GM18498 (cell line): ENCODE measurements around the gene KRTAP6-2.

Experiments used
- ATAC-seq: cut with Tn5 transposase; IDR thresholded peaks from one replicate; pipeline ENCODE4 v1.9.1; 2021; ENCODE audit warnings: mild to moderate bottlenecking, moderate library complexity; ENCODE audit not compliant: unreplicated experiment

Gene KRTAP6-2, protein sequence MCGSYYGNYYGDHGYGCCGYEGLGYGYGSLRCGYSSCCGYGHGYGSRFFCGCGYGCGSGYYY

DNA sequence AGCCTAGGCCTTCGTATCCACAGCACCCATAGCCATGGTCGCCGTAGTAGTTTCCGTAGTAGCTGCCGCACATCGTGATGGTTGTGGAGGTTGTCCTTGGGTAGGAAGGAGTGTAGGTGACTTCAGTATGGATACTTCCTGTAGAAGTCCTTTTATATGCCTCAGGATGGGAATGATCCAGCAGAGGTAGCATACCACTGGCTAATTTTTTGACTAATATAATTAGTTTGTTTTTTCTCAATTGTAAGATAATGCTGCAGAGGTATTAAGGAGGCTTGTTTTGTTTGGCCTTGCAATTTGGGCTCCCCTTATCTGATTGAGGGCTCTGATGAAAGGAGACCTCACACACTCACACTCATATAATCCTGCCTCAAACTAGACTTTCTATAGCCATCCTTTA, at the start of gene KRTAP6-2:
Gene KRTAP6-2, minus strand, starts transcription at position 101 of the 400 bp plus-strand sequence. Its CDS starts 28 bp downstream, at position 73.
- no peak for ATAC-seq

DNA sequence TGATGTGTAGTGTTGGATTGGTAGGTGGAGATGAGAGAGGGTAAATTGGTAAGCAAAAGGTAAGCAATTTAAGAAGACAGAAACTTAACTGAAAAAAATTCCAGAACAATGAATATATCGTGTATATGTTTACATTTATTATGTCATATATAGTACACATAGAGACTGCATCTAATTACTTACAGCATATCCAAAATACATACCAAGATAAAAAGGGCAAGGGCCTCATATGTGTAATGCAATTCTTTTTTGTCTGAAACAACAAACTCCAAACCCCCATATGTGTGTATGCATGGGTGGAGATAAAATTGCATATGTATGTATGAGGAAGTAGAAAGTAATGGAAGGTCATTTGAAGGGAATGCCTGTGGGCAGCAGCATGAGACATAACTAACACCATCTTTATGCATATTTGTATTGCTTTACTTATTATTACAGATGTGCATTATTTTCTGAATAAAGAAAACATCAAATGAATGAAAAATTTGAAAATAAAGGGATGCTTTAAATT, 48.3 kb upstream of the KRTAP6-2 start:
- no peak for ATAC-seq

DNA sequence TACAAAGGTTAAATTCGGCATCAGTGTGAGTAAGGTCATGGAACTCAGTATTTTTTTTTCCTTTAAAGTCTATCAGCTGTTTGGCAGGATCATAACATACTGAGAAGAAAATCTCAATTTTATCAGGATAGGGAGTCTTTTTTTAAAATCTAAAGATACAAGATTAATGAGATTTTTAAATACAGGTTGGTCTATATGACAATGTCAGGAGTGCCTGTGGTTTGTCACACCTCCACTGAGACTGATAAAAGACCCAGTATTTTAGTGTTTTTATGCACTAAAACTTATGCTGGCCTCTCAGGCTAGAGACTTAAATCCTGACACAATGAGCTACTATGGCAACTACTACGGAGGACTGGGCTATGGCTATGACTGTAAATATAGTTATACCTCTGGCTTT, 43.9 kb upstream of the KRTAP6-2 start, which contains the start of gene KRTAP20-3:
Gene KRTAP20-3, plus strand, starts transcription at position 301 of the 400 bp plus-strand sequence.
- no peak for ATAC-seq

DNA sequence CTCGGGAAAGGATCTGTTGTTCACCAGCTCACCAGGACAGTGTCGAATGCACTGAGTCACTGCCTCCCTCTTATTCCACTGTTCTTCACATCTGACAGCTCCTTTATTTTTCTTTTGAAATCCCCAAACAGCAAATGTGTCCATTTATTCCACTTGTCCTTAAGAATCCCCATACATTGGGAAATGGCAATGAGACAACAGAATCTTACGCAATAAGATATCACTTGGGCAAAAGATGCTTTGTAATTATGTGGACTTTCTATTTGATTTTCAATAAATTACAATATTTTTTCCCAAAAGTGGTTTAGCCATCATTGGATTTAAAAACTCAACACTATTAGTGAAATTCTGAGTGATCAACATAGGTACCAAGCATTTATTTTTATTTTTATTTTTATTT, 40.0 kb upstream of the KRTAP6-2 start:
- no peak for ATAC-seq

DNA sequence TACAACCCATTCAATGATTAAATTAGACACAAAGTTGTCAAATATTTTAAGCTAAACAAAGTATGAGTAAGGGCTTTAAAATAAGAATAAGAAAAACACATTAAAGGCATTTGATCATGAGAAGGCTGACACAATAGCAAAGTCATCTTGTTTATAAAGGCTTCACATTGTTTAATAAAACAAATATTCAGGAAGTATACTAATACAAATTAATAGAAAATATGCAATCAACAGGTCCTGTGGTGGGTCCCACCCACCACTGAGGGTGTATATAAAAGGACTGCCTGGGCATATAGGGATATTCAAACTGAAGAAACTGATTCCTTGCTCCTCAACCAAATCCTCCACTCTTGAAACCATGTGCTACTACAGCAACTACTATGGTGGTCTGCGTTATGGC, 36.2 kb upstream of the KRTAP6-2 start, which contains the start of gene KRTAP20-2:
Gene KRTAP20-2, plus strand, starts transcription at position 301 of the 400 bp plus-strand sequence. Its CDS starts 58 bp downstream, at position 359.
- no peak for ATAC-seq

DNA sequence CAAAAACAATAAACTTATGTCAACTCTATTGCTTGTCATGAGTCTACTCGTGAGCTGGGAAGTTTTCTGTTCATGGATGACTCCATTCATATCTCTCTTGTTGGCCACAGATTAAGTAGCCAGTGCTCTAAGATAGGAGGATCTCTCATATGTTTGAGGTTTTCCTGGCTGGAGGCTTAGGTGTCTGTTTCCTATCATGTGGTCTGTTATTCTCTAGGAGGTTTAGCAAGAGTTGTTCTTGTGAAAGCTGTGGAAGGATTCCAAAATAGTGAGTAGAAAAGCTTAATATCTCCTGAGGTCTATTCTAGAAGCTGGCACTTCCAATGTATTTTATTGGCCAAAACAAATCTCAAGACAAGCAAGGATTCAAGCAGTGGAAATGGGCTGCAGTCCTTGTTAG, 30.5 kb upstream of the KRTAP6-2 start:
- ATAC-seq, result no peak

DNA sequence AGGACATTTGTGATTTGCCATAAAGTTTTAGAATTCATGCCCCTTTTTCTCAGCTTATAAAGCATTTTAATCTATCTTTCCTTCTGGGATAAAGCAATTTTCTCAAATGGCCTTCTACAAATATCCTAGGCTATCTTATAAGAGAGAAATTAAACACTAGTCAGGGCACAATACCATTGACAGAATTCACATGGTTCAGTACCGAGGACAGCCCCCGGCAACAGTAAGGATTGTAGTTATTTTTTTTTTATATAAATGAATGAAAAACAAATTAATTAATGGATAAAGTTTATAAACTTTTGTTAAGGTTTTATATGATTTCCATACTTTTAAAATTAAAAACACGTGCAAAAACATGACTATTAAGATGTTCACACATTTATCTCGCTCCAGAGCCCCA, 29.4 kb upstream of the KRTAP6-2 start:
- no peak for ATAC-seq

DNA sequence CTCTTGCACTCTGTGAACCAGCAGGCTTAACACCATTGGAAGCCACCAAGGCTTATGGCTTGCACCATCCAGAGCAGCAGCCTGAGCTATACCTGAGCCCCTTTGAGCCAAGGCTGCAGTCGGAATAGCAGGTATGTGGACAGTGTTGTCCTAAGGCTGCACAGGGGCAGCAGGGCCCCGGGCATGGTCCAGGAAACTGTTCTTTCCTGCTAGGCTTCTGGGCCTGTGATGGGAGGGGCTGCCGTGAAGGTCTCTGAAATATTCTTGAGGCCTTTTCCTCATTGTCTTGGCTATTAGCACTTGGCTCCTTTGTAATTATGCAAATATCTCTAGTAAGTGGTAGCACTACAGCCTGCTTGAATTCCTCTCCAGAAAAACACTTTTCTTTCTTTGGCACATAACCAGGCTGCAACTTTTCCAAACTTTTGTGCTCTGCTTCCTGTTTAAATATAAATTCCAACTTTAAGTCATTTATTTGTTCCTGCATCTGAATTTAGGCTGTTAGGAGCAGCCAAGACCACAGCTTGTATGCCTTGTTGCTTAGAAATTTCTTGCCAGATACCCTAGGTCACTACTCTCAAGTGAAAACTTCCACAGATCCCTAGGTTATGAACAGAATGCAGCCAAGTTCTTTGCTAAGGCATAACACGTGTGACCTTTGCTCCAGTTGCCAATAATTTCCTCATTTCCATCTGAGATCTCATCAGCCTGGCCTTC, 26.9 kb upstream of the KRTAP6-2 start:
- ATAC-seq, result no peak

DNA sequence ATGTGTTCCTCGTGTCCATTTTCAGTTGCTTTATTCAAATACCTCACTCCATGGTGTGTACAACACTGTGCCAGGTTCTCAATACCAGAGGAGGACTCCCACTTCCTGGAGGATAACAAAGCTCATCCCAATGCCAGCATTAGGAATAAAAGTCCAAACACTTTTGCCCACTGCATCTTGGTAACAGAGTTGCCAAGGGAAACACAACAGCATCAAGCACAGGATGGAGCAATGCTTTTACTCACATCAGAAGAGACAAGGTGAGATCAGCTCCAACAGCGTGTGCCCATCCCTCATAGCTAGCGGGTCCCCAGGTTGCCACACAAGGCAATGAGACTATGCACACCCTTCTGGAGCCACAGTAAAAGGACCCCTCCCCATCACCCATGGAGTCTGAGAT, 24.7 kb upstream of the KRTAP6-2 start:
- no peak for ATAC-seq

DNA sequence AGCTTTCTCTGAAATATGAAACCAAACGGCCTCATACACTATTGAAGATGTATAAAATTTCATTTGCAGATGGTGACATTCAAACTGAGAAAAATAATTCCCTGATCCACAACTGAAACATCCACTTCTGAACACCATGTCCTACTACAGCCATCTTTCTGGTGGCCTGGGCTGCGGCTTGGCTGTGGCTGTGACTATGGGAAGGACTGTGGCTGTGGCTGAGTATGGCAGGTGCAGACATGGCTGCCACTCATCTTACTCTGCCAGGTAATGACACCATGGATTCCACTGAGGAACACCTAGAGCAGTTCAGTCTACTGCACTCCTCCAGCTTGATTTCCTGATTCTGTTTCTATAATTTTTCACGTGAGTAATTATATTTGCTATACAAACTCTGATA, 21.8 kb upstream of the KRTAP6-2 start, which contains the start of gene KRTAP20-4:
Gene KRTAP20-4, plus strand, starts transcription at position 106 of the 400 bp plus-strand sequence.
- no peak for ATAC-seq

DNA sequence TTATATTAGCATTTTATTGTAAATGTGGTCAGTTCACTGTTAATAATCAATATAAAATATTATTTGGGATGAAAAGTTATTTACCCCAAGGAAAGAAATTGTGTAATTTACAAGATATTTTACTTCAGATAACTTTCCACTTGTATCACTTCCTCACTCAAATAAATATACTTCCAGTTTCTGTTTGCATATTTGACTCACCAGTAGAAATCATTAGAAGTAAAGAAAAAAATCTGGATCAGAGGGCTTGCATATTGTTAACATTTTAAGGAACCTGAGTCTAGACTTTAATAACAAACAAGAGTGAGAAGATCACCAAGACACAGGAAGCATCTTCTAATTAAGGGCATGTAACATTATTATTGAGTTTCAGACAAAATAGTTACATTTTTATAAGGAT, 21.4 kb upstream of the KRTAP6-2 start:
- ATAC-seq, result no peak

DNA sequence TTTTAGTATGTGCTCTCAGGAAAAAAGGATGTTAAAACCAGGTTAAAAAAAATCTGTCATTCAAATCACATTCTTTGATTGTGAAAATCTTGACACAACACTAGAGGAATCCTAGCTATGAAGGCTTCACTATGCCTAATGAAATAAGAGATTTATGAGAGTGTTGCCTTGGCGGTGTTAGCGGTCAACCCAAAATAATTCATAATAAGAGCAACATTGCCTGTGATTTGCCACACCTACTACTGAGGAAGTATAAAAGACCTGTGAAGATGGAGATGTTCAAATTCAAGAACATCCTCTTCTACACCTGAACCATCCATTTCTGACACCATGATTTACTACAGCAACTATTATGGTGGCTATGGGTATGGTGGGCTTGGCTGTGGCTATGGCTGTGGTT, 17.4 kb upstream of the KRTAP6-2 start, which contains the start of gene KRTAP20-1:
Gene KRTAP20-1, plus strand, starts transcription at position 301 of the 400 bp plus-strand sequence. Its CDS starts 30 bp downstream, at position 331.
- ATAC-seq, result no peak

DNA sequence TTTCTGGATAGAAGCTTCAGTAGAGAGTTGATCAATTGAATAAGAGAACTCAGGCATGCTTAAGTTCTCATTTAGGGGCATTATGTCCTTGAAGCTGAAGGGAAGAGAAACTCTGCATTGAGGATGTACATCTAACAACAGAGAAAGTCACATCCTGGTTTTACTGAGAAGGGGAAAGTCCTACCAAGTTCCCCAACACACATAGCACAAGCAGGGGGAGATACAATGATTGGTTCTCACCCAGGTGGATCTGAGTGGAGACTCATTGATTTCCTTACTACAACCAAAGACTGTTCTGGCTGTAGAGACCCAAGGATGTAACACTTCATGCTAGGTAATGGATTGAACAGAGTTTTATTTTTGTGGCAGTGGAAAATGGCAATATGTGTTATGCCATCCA, 16.5 kb upstream of the KRTAP6-2 start:
- ATAC-seq, result no peak

DNA sequence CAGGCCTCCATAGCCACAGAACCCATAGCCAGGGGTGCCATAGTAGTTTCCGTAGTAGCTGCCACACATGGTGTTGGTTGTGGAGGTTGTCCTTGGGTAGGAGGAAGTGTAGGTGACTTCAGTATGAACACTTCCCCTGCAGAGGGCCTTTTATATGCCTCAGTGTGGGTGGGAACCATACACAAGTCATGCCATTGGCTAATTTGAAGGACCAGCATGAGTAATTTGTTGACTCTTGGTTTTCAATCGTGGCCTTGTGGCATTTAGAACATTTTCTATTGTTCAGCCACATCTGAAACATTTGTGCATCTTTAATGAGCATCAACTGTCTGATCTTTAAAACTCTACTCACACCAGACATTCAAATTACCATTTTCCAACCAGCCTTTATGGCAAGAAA, 15.1 kb upstream of the KRTAP6-2 start, which contains the start of gene KRTAP6-1:
Gene KRTAP6-1, minus strand, starts transcription at position 95 of the 400 bp plus-strand sequence. Its CDS starts 26 bp downstream, at position 69.
- ATAC-seq, result no peak

DNA sequence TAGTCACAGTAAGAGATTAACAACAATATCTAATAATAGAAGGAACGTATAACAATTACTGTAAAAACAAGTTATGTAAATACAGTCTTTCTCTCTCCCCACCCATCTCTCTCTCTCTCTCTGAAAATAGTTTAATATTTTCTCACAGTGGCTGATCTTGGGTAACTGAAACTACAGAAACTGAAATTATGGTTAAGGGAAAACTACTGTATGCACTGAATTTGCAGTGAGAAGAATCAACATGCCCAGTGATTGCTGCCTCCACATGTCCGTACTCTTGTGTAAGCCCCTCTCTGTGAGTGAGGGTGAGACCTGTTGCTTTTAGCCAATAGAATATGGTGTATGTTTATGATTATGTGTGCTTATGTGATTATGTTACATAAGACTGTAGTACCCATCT, 13.4 kb upstream of the KRTAP6-2 start:
- ATAC-seq, result no peak

DNA sequence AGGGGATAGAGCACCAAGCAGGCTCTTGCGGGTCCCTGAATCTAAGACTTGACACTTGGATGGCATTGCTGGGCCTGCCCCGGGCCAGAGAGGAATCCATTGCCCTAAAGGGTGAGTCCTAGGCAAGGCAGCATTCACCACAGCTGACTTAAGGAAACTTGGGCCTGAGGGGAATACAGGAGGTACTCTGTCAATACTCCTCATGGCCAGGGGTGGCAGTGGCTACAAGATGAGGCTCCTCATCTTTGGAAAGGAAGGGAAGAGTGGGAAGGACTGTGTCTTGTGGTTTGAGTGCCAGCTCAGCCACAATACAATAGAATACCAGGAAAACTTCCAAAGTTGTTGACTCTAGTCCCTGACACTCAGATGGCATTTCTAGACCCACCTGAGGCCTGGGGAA, 7.3 kb upstream of the KRTAP6-2 start:
- no peak for ATAC-seq

DNA sequence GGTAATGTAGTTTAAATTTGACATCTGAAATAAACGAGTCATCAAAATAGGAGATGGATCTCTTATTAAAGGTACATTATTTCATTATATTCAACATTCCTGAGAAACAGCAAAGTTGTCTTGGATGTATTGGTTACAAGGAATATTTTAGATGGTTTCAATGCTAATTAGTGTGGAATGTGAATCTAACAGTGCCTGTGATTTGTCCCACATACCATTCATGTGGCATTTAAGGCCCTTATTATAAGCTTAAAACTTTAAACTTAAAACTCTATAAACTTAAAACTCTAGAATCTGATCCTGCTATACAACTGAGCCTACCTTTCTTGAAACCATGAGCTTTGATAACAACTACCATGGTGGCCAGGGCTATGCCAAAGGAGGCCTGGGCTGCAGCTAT, 2.1 kb upstream of the KRTAP6-2 start, which contains the start of gene KRTAP22-1:
Gene KRTAP22-1, plus strand, starts transcription at position 301 of the 400 bp plus-strand sequence.
- no peak for ATAC-seq

DNA sequence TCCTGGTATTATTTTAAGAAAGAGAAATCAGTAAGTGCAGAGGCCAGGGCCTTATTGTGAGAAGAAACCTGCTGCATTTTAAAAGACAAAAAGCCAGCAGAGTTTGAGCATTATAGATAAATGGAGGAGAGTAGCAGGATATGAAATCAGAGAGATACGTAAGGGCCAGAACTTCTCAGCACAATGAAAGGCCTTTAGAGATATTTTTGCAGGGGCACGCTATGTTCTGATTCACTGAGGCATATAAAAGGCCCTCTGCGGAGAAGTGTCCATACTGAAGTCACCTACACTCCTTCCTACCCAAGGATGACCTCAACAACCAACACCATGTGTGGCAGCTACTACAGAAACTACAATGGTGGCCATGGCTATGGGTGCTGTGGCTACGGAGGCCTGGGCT, 6.6 kb downstream of the KRTAP6-2 start, which contains the start of gene KRTAP6-3:
Gene KRTAP6-3, plus strand, starts transcription at position 301 of the 400 bp plus-strand sequence. Its CDS starts 6 bp downstream, at position 307.
- ATAC-seq, result no peak

DNA sequence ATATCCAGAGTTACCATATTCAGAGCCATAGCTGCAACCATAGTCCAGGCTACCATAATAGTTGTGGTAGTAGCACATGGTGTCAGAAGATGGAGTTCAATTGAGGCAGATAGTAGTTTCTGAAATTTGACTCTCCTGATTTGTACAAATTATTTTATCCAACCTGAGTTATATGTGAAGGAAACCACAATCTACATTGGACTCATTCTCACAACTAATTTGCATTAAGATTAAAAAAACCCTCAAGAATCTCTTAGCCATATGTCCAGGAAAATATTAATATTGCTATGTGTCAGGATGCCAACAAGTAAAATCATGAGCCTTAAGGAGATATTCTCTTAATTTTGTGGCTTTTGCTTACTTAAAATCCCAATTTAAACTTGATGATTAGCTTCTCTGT, 8.4 kb downstream of the KRTAP6-2 start, which contains the start of gene KRTAP22-2:
Gene KRTAP22-2, minus strand, starts transcription at position 101 of the 400 bp plus-strand sequence.
- no peak for ATAC-seq

DNA sequence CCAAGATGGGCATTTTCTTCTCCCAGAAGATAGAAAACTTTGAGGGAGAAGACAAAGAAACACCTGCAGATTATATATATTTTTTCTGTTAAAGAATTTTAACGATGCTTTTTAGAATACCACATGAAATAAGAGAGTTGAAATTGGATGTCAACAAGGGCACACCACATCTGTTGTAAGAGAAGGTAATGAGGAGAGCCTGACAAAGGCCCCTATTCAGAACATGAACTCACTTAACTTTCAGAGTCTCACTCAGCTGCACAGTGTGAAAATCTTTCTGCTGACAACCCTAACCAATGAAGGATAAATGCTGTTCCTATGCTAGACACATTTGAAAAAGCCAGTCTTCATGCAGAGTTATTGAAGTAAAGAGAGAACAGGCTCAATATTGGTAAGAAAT, 15.8 kb downstream of the KRTAP6-2 start:
- no peak for ATAC-seq

DNA sequence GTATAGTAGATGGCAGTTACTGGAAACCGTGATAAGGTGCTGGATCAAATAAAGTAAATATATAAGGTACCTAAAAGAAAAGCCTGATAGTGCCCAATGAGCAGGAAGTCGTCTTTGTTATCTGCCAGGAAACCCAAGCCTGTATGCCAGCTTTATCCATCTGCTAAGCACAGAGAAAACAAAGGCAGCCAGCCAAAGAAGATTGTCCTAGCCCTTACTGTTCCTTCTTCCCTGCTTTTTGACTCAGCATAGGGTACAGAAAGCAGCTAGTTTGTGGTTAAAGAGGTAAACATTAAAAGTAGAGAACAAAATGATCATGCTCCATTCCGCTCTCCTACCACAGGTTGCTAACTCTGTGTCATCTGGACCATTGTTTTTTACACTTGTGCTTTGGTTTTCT, 18.6 kb downstream of the KRTAP6-2 start:
- ATAC-seq, result no peak

DNA sequence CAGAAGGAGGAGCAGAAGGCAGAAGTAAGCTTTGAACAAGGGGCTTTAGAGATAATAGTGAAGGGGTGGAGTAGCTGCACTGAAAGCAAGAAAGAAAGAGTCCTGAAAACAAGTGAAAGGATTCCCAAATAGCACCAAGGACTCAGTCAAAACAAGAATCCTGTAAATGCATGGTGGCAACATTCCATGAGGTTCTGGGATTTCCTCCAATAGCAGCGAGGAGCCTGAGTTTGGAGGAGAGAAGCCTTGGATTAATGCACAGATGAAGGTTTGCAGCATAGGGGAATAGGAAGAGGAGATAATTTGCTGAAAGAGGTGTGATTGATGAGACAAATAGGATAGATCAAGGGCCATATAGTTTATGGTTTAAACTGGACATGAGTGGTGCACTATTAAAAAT, 19.4 kb downstream of the KRTAP6-2 start:
- ATAC-seq, result no peak
